Trophoblast cell (in vitro differentiated cells and primary cell): ENCODE measurements around the gene ADRA2A.

ENCODE experiments used
- DNase-seq, 2 donors: peaks; one replicate each; pipeline ENCODE4 v3.0.0-alpha.2; 2016
- H2AFZ ChIP-seq: 2 replicates; pipeline ENCODE4 v1.6.1; 2013; ENCODE audit warnings: low read length, moderate library complexity, mild to moderate bottlenecking; ENCODE audit not compliant: insufficient read depth, poor library complexity
- H2AK5ac ChIP-seq: 2 replicates; pipeline ENCODE4 v1.6.1; 2013; ENCODE audit warnings: mild to moderate bottlenecking, low read length
- H2BK120ac ChIP-seq: 2 replicates; pipeline ENCODE4 v1.6.1; 2013; ENCODE audit warnings: low read length, mild to moderate bottlenecking, moderate library complexity; ENCODE audit not compliant: insufficient read depth, poor library complexity
- H2BK12ac ChIP-seq: 2 replicates; pipeline ENCODE4 v1.6.1; 2013; ENCODE audit warnings: mild to moderate bottlenecking, low read length, moderate library complexity
- H2BK5ac ChIP-seq: 2 replicates; pipeline ENCODE4 v1.6.1; 2013; ENCODE audit warnings: low read length, low read depth, moderate library complexity, mild to moderate bottlenecking; ENCODE audit not compliant: poor library complexity
- H3K14ac ChIP-seq: 2 replicates; pipeline ENCODE4 v1.6.1; 2013; ENCODE audit warnings: mild to moderate bottlenecking, low read length
- H3K18ac ChIP-seq: 2 replicates; pipeline ENCODE4 v1.6.1; 2013; ENCODE audit warnings: mild to moderate bottlenecking, low read length
- H3K23ac ChIP-seq: 2 replicates; pipeline ENCODE4 v1.6.1; 2013; ENCODE audit warnings: low read length
- H3K27ac ChIP-seq: 2 replicates; pipeline ENCODE4 v1.5.1; 2013; ENCODE audit warnings: low read depth, mild to moderate bottlenecking, inconsistent platforms, low read length, moderate library complexity
- H3K27me3 ChIP-seq: 2 replicates; pipeline ENCODE4 v1.6.1; 2013; ENCODE audit warnings: inconsistent platforms, mild to moderate bottlenecking, low read length, moderate library complexity; ENCODE audit not compliant: insufficient read depth
- H3K36me3 ChIP-seq, 2 experiments: 1 replicate in 1 of 2; 2 replicates in 1 of 2; pipeline ENCODE4 v1.6.1; 2013; ENCODE audit warnings: low read length in 2 of 2, mild to moderate bottlenecking in 2 of 2, moderate library complexity in 1 of 2; ENCODE audit not compliant: insufficient read depth in 2 of 2, control insufficient read depth in 1 of 2
- H3K4ac ChIP-seq: 2 replicates; pipeline ENCODE4 v1.6.1; 2013; ENCODE audit warnings: low read depth, mild to moderate bottlenecking, low read length, moderate library complexity
- H3K4me1 ChIP-seq, 2 experiments: 1 replicate in 1 of 2; 2 replicates in 1 of 2; pipeline ENCODE4 v1.6.1; 2013; ENCODE audit warnings: low read length in 2 of 2, mild to moderate bottlenecking in 2 of 2, moderate library complexity in 1 of 2; ENCODE audit not compliant: insufficient read depth in 2 of 2, control insufficient read depth in 1 of 2
- H3K4me2 ChIP-seq: 2 replicates; pipeline ENCODE4 v1.6.1; 2013; ENCODE audit warnings: inconsistent platforms, mild to moderate bottlenecking, low read length, moderate library complexity
- H3K4me3 ChIP-seq: 2 replicates; pipeline ENCODE4 v1.5.1; 2013; ENCODE audit warnings: mild to moderate bottlenecking, low read depth, low read length, inconsistent platforms
- H3K79me1 ChIP-seq: one replicate; pipeline ENCODE4 v1.6.1; 2013; ENCODE audit warnings: low read length
- H3K79me2 ChIP-seq: 2 replicates; pipeline ENCODE4 v1.6.1; 2013; ENCODE audit warnings: low read length, mild to moderate bottlenecking; ENCODE audit not compliant: control insufficient read depth, insufficient read depth, poor library complexity
- H3K9ac ChIP-seq: 2 replicates; pipeline ENCODE4 v1.6.1; 2013; ENCODE audit warnings: mild to moderate bottlenecking, low read length
- H3K9me3 ChIP-seq: 2 replicates; pipeline ENCODE4 v1.6.1; 2013; ENCODE audit warnings: low read depth, mild to moderate bottlenecking, control low read depth, inconsistent platforms, low read length; ENCODE audit not compliant: insufficient read depth
- H4K12ac ChIP-seq: 2 replicates; pipeline ENCODE4 v1.6.1; 2013; ENCODE audit warnings: low read depth, mild to moderate bottlenecking, low read length, moderate library complexity
- H4K8ac ChIP-seq: 2 replicates; pipeline ENCODE4 v1.6.1; 2013; ENCODE audit warnings: low read depth, mild to moderate bottlenecking, low read length, moderate library complexity
- H4K91ac ChIP-seq: one replicate; pipeline ENCODE4 v1.6.1; 2013; ENCODE audit warnings: low read depth, mild to moderate bottlenecking, low read length, moderate library complexity
- WGBS: extraction: QIAGEN DNeasy Blood & Tissue Kit; methylation state at CpG from one replicate; pipeline ENCODE4 v1.1.7; 2013; ENCODE audit warnings: missing lambda C conversion rate; ENCODE audit not compliant: insufficient read length, insufficient coverage; ENCODE audit errors: extremely low coverage; 5-methylcytosine and 5-hydroxymethylcytosine counted together

ADRA2A gene

DNA sequence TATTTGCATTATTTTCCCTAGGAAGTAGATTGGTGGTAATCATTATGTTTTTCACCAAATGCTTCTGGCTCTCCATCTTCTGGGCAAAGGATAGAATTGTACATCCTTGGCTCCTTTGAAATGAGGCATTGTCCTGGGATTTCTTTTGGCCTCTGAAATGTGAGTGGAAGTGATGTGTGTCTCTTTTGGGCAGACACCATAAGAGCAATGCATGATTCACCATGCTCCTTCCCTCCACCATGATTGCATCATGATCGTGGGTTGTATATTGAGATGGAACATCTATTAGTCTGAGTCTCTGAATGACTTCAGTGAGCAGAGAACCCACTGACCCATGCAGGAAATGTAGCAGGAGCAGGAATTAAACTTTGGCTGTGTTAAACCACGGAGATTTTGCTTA lies 49.2 kb downstream of the ADRA2A start:
- Histone ChIP-seq H4K91ac (no peak overlapping the region), H3K27ac (no peak overlapping the region), H2BK12ac (no peak overlapping the region), H3K4me2 (no peak overlapping the region), H2AK5ac (no peak overlapping the region), H3K4me3 (no peak overlapping the region), H4K8ac (no peak overlapping the region), H2BK120ac (no peak overlapping the region), H3K36me3 (no peaks in the 10 kb centered on the region), H3K79me2 (no peaks in the 10 kb centered on the region), H3K23ac (no peak overlapping the region), H3K9me3 (peaks cover 3% of the 10 kb centered on the region), H3K79me1 (no peaks in the 10 kb centered on the region), H2AFZ (no peak overlapping the region), H3K4ac (no peak overlapping the region), H4K12ac (no peak overlapping the region), H3K27me3 (no peaks in the 10 kb centered on the region), H3K14ac (no peak overlapping the region), H3K9ac (no peak overlapping the region), H3K4me1 (no peaks in the 10 kb centered on the region), H3K18ac (no peak overlapping the region), H2BK5ac (no peak overlapping the region)
- no CpG with 5 or more reads among the region's 2 CpGs for WGBS
- no peak for DNase-seq

DNA sequence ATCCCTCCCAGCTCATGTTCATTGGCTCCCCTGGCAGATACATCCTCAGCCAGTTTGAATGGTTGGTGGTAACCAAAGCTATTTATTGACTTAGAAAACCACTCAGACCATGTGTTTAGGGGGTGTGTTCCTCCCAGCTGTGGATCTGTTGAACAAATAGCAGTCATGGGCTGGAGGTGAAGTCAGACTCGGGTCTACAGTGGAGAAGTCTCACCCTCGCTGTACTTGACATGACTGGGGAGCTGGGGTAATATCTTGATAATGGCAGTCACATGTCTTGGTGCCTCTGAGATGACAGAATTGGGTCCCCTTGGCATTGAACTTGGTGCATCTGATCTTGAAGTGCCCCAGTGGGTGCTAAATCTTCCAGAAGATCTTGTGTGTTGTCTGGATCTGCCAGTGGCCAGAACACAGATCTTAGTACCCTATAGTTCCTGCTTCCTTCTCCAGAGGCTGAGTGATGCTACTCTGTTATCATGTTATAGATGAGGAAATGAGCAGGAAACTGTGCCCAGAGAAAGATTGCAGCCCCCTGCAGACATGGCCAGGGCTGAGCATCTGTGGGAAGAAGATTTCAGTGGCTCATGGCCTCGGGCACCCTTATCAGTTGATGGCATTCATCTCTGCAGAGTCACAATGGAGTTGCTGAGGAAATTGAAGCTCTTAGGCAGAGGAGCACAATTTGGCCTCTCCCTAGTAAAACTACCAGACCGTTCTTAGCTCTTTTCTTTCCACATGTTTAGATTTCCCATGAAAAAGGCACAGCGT lies 50.4 kb downstream of the ADRA2A start:
- WGBS: no CpG with 5 or more reads among the region's 5 CpGs

DNA sequence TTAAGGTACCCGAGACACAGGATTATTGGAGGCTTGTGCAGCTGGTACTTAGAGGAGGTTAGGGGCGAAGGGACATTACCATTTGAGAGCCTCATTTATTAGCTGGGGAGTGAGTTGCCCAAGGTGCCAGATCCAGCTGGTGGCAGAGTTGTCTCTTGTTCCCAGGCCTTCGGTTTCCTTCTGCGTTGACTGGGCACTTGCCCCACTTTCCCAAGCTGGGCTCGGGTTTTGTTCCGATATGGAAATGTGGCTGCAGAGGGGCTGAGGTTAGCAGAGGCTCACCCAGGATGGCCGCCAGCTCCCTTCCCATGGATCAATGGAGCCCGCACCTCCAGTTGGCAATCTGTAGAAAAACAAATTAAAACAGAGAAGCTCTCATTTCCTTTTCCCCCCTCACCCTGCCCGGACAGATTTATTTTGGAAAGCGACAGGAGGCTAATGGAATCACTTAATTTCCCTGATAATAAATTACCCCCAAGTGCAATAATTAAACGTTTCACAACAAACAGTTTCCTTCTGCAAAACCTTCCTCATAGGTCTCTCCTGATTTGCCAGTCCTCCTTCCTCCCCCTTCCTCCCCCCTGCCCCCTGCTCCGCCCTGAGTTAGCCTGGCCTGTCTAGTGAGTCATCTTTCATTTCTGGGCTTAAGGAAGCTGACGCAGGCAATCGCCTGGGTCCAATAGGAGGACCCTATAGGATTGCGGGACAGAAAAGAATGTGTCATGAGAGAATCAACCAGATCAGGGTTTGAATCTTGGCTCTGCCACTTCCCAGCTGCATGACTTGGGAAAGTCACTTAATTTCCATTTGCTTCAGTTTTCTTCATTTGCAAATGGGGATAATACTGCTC lies 51.7 kb downstream of the ADRA2A start:
- no peak overlapping the region for H2AK5ac ChIP-seq
- H3K4me2 ChIP-seq: no peak overlapping the region
- H4K91ac ChIP-seq: no peak overlapping the region
- H3K9ac ChIP-seq: no peak overlapping the region
- no peak overlapping the region for H3K18ac ChIP-seq
- H4K8ac ChIP-seq: no peak overlapping the region
- no peak overlapping the region for H3K14ac ChIP-seq
- no peak overlapping the region for H4K12ac ChIP-seq
- no peak overlapping the region for H3K23ac ChIP-seq
- H2BK12ac ChIP-seq: no peak overlapping the region
- H3K4me1 ChIP-seq: no peaks in the 10 kb centered on the region
- no peak overlapping the region for H2AFZ ChIP-seq
- H3K27me3 ChIP-seq: no peaks in the 10 kb centered on the region
- no peak overlapping the region for H2BK5ac ChIP-seq
- DNase-seq: peak; percentile 11 to 17
- H3K4ac ChIP-seq: no peak overlapping the region
- no peak overlapping the region for H3K27ac ChIP-seq
- H3K9me3 ChIP-seq: no peaks in the 10 kb centered on the region
- WGBS: no CpG with 5 or more reads among the region's 15 CpGs
- H3K79me1 ChIP-seq: no peaks in the 10 kb centered on the region
- no peaks in the 10 kb centered on the region for H3K79me2 ChIP-seq
- no peak overlapping the region for H3K4me3 ChIP-seq
- H3K36me3 ChIP-seq: no peaks in the 10 kb centered on the region
- H2BK120ac ChIP-seq: no peak overlapping the region

More for the DNA sequence above, 50.4 kb downstream of the ADRA2A start:
- Histone ChIP-seq H2AK5ac (no peak overlapping the region), H2BK12ac (no peak overlapping the region), H3K4ac (no peak overlapping the region), H3K4me3 (no peak overlapping the region), H2BK120ac (no peak overlapping the region), H4K8ac (no peak overlapping the region), H3K9ac (no peak overlapping the region), H3K23ac (no peak overlapping the region), H3K79me1 (no peaks in the 10 kb centered on the region), H4K12ac (no peak overlapping the region), H3K4me1 (no peaks in the 10 kb centered on the region), H3K36me3 (no peaks in the 10 kb centered on the region), H3K9me3 (peaks cover 3% of the 10 kb centered on the region), H2BK5ac (no peak overlapping the region), H3K18ac (no peak overlapping the region), H3K27me3 (no peaks in the 10 kb centered on the region), H4K91ac (no peak overlapping the region), H2AFZ (no peak overlapping the region), H3K4me2 (no peak overlapping the region), H3K14ac (no peak overlapping the region), H3K27ac (no peak overlapping the region), H3K79me2 (no peaks in the 10 kb centered on the region)
- DNase-seq: peak; percentile 40 to 75

DNA sequence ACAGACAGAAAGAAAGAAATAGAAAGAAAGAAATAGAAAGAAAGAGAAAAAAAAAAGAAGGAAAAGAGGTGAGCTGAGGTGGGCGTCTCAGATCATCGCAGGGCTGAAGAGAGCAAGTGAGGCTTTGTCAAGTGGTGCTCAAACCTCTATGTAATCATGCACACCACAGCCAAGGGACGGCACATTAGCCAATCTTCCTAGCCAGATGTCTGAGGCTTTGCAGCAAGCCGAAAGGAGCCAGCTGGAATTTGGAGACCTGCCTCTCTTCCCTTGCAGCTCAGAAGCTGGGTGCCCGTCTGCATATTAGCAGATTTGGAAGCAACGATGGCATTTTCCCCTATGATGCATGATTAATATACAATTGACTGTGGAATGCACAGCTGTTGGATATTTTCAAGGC lies 52.5 kb downstream of the ADRA2A start:
- no peak overlapping the region for H4K8ac ChIP-seq
- WGBS: no CpG with 5 or more reads among the region's 6 CpGs
- H2AFZ ChIP-seq: no peak overlapping the region
- H3K4ac ChIP-seq: no peak overlapping the region
- no peak overlapping the region for H2AK5ac ChIP-seq
- H4K91ac ChIP-seq: no peak overlapping the region
- H3K27me3 ChIP-seq: no peaks in the 10 kb centered on the region
- no peak overlapping the region for H3K4me3 ChIP-seq
- no peak overlapping the region for H3K23ac ChIP-seq
- H3K14ac ChIP-seq: no peak overlapping the region
- no peak overlapping the region for H3K9ac ChIP-seq
- no peaks in the 10 kb centered on the region for H3K79me2 ChIP-seq
- no peak overlapping the region for H3K4me2 ChIP-seq
- H2BK5ac ChIP-seq: no peak overlapping the region
- no peak overlapping the region for H3K18ac ChIP-seq
- H3K4me1 ChIP-seq: no peaks in the 10 kb centered on the region
- no peak overlapping the region for H2BK120ac ChIP-seq
- H4K12ac ChIP-seq: no peak overlapping the region
- H3K79me1 ChIP-seq: no peaks in the 10 kb centered on the region
- no peak overlapping the region for H3K27ac ChIP-seq
- no peaks in the 10 kb centered on the region for H3K36me3 ChIP-seq
- H3K9me3 ChIP-seq: no peaks in the 10 kb centered on the region
- DNase-seq: no peak
- no peak overlapping the region for H2BK12ac ChIP-seq
